Endodermal cell (in vitro differentiated cells): ENCODE results near the gene MAP2K5. TPM values are rescaled to one million over a fixed set of nuclear protein-coding genes. Genes with fewer than 3 reads are reported as not detected.
A peak's percentile ranks its signal among the peaks of the same experiment; 100 is the strongest.

ENCODE experiments used
- DNase-seq: peaks from one replicate; pipeline ENCODE4 v3.0.0-alpha.2; 2017
- H3K27ac ChIP-seq: 2 replicates; pipeline ENCODE4 v1.5.1; 2013; ENCODE audit warnings: mild to moderate bottlenecking, low read depth, low read length, moderate library complexity
- H3K27me3 ChIP-seq: 2 replicates; pipeline ENCODE4 v1.6.1; 2013; ENCODE audit warnings: mild to moderate bottlenecking, low read length, moderate library complexity; ENCODE audit not compliant: insufficient read depth, control insufficient read depth, poor library complexity, severe bottlenecking
- H3K36me3 ChIP-seq: 2 replicates; pipeline ENCODE4 v1.7.0; 2013; ENCODE audit warnings: mild to moderate bottlenecking, low read length, moderate library complexity; ENCODE audit not compliant: control insufficient read depth, insufficient read depth
- H3K4me1 ChIP-seq: one replicate; pipeline ENCODE4 v1.7.0; 2013; ENCODE audit warnings: low read length; ENCODE audit not compliant: control insufficient read depth, insufficient read depth
- H3K4me3 ChIP-seq: 2 replicates; pipeline ENCODE4 v1.5.1; 2013; ENCODE audit warnings: mild to moderate bottlenecking, low read length, moderate library complexity
- H3K9ac ChIP-seq: 2 replicates; pipeline ENCODE4 v1.6.1; 2013; ENCODE audit warnings: mild to moderate bottlenecking, low read length, moderate library complexity; ENCODE audit not compliant: poor library complexity, severe bottlenecking; ENCODE audit errors: extremely low read depth
- H3K9me3 ChIP-seq: 2 replicates; pipeline ENCODE4 v1.6.1; 2013; ENCODE audit warnings: mild to moderate bottlenecking, low read length, moderate library complexity; ENCODE audit not compliant: control insufficient read depth
- H3K27ac Mint-ChIP-seq: 2 replicates; pipeline ENCODE4 v1.8.0; 2020; ENCODE audit warnings: mixed read lengths
- H3K27me3 Mint-ChIP-seq: 2 replicates; pipeline ENCODE4 v1.8.0; 2021; ENCODE audit warnings: mild to moderate bottlenecking, mixed read lengths; ENCODE audit not compliant: insufficient read depth
- H3K36me3 Mint-ChIP-seq: 2 replicates; pipeline ENCODE4 v1.8.0; 2020; ENCODE audit warnings: low read depth, mixed read lengths
- H3K4me1 Mint-ChIP-seq: 2 replicates; pipeline ENCODE4 v1.8.0; 2020; ENCODE audit warnings: mixed read lengths
- H3K4me3 Mint-ChIP-seq: 2 replicates; pipeline ENCODE4 v1.8.0; 2020; ENCODE audit warnings: mild to moderate bottlenecking, moderate library complexity, mixed read lengths
- H3K9me3 Mint-ChIP-seq: 2 replicates; pipeline ENCODE4 v1.8.0; 2020; ENCODE audit warnings: mild to moderate bottlenecking, mixed read lengths
- CTCF ChIP-seq: fragments of 200-600 bp; sonication (generic); conservative IDR thresholded peaks from 2 replicates; pipeline ENCODE4 v1.5.0; 2021; ENCODE audit warnings: antibody characterized with exemption, mild to moderate bottlenecking
- WGBS, 2 experiments: methylation state at CpG; one replicate each; pipeline versions ENCODE4 v1.1.5 to v1.1.7; 2013; ENCODE audit warnings: missing lambda C conversion rate in 2 of 2, mixed read lengths in 1 of 2; ENCODE audit not compliant: insufficient coverage in 1 of 2, insufficient read length in 1 of 2; 5-methylcytosine and 5-hydroxymethylcytosine counted together
- total RNA-seq, 2 donors: library from RNA; stranded (reverse); fragmentation: NEBNext Ultra II Directional in 1 of 2; extraction: Animal tissue kit (Norgen Biotek cat#: 25700) in 1 of 2; gene quantifications; 2 replicates in 1 of 2; 3 replicates in 1 of 2; pipeline ENCODE4 v1.2.1, GENCODE V29; 2021

MAP2K5 gene
- total RNA-seq, 2 donors from 2014 or later, result 17.1 to 26.7 TPM

GRCh38 chr15:67805008-67805665, 262.6 kb downstream of the MAP2K5 start:
- Histone ChIP-seq H3K27me3 (peaks cover 60% of the 10 kb centered on the region), H3K9me3 (no peaks in the 10 kb centered on the region), H3K4me3 (no peak overlapping the region), H3K4me1 (no peaks in the 10 kb centered on the region), H3K27ac (no peak overlapping the region), H3K36me3 (no peaks in the 10 kb centered on the region), H3K9ac (no peak overlapping the region)
- peaks cover 76% of the 10 kb centered on the region for H3K27me3 Mint-ChIP-seq
- WGBS, 2 experiments, result 89 to 93% methylated on average over 6 to 17 of the region's 17 CpGs
- DNase-seq, result no peak
- H3K4me3 Mint-ChIP-seq, result no peak overlapping the region
- H3K27ac Mint-ChIP-seq, result no peak overlapping the region
- H3K4me1 Mint-ChIP-seq, result peaks cover 7% of the 10 kb centered on the region
- H3K36me3 Mint-ChIP-seq, result peaks cover 5% of the 10 kb centered on the region
- H3K9me3 Mint-ChIP-seq, result no peaks in the 10 kb centered on the region
- TF ChIP-seq CTCF, result no peak

- Mint-ChIP-seq H3K4me1 (peaks cover 7% of the 10 kb centered on the region), H3K4me3 (no peak overlapping the region)
These were observed 263.4 kb downstream of the MAP2K5 start for GRCh38 chr15:67805666-67806516.

GRCh38 chr15:67806536-67806935, 264.0 kb downstream of the MAP2K5 start:
- 94 to 95% methylated on average over 16 to 18 of the region's 18 CpGs for WGBS, 2 experiments
- peaks cover 56% of the 10 kb centered on the region for H3K27me3 ChIP-seq
- TF ChIP-seq CTCF, result no peak
- peaks cover 80% of the 10 kb centered on the region for H3K27me3 Mint-ChIP-seq
- peak; percentile 44 for DNase-seq
- H3K4me1 ChIP-seq, result no peaks in the 10 kb centered on the region
- no peaks in the 10 kb centered on the region for H3K9me3 Mint-ChIP-seq
- H3K9me3 ChIP-seq, result no peaks in the 10 kb centered on the region
- no peaks in the 10 kb centered on the region for H3K36me3 ChIP-seq
- H3K36me3 Mint-ChIP-seq, result peaks cover 5% of the 10 kb centered on the region
- H3K9ac ChIP-seq, result no peak overlapping the region
- no peak overlapping the region for H3K4me3 Mint-ChIP-seq
- no peak overlapping the region for H3K4me3 ChIP-seq
- peaks cover 7% of the 10 kb centered on the region for H3K4me1 Mint-ChIP-seq
- H3K27ac Mint-ChIP-seq, result no peak overlapping the region
- no peak overlapping the region for H3K27ac ChIP-seq

More at GRCh38 chr15:67805666-67806516, 263.4 kb downstream of the MAP2K5 start:
- peaks cover 5% of the 10 kb centered on the region for H3K36me3 Mint-ChIP-seq
- no peaks in the 10 kb centered on the region for H3K4me1 ChIP-seq
- no peaks in the 10 kb centered on the region for H3K9me3 Mint-ChIP-seq
- no peak for DNase-seq
- H3K27ac Mint-ChIP-seq, result no peak overlapping the region
- TF ChIP-seq CTCF, result no peak
- no peaks in the 10 kb centered on the region for H3K36me3 ChIP-seq
- no peak overlapping the region for H3K9ac ChIP-seq
- H3K27ac ChIP-seq, result no peak overlapping the region
- WGBS, 2 experiments, result 93 to 95% methylated on average over 13 to 16 of the region's 16 CpGs
- no peaks in the 10 kb centered on the region for H3K9me3 ChIP-seq
- H3K27me3 Mint-ChIP-seq, result peaks cover 80% of the 10 kb centered on the region
- H3K27me3 ChIP-seq, result peaks cover 57% of the 10 kb centered on the region
- H3K4me3 ChIP-seq, result no peak overlapping the region
